Measurements from ENCODE around the gene SLC17A7.

DNA sequence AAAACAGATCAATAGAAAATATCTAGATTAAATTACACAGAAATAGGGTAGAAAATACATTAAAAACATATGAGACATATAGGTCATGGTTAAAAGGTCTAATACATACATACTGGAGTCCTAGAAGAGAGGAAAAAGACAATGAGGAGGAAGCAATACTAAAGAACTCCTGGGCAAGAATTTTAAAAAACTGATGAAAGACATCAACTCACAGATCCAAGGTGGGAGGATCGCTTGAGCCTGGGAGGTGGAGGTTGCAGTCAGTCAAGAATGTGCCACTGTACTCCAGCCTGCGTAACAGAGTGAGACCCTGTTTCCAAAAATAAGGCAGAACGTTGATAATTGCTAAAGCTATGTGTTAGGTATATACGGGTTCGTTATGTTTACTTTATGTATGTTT lies 58.7 kb downstream of the SLC17A7 start:
- TF ChIP-seq POLR2A (IDR thresholded peaks at IDR 0.05) (no peak), POLR2AphosphoS5 (IDR thresholded peaks at IDR 0.05) (no peak)
- TF ChIP-seq, protein P1, sequence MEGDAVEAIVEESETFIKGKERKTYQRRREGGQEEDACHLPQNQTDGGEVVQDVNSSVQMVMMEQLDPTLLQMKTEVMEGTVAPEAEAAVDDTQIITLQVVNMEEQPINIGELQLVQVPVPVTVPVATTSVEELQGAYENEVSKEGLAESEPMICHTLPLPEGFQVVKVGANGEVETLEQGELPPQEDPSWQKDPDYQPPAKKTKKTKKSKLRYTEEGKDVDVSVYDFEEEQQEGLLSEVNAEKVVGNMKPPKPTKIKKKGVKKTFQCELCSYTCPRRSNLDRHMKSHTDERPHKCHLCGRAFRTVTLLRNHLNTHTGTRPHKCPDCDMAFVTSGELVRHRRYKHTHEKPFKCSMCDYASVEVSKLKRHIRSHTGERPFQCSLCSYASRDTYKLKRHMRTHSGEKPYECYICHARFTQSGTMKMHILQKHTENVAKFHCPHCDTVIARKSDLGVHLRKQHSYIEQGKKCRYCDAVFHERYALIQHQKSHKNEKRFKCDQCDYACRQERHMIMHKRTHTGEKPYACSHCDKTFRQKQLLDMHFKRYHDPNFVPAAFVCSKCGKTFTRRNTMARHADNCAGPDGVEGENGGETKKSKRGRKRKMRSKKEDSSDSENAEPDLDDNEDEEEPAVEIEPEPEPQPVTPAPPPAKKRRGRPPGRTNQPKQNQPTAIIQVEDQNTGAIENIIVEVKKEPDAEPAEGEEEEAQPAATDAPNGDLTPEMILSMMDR (IDR thresholded peaks at IDR 0.05) = no peak
